GM12878 (cell line): ENCODE results near the gene TUB. TPM values are rescaled to one million over a fixed set of nuclear protein-coding genes. Genes with fewer than 3 reads are reported as not detected.

Source experiments
- ATAC-seq: fragments of 200-7000 bp; cut with Tn5 transposase; 3 replicates; pipeline ENCODE4 v1.9.1; 2020; ENCODE audit warnings: mild to moderate bottlenecking, moderate library complexity
- BruUV-seq: library from RNA; stranded (reverse); fragments of 400-500 nt; replicated peaks from 2 replicates; lab custom pipeline; 2021; lab: Mats Ljungman, UMichigan
- CTCF ChIA-PET: fragments of 300-600 bp; sonication (Branson Sonifier 250); formaldehyde crosslinking; extraction: SDS; loops from one replicate; lab custom pipeline; 2021; ENCODE audit warnings: inconsistent platforms; lab: Yijun Ruan, JAX
- POLR2A ChIA-PET: fragments of 350-600 bp; formaldehyde crosslinking; extraction: SDS; loops from one replicate; lab custom pipeline; 2021; ENCODE audit warnings: inconsistent platforms; lab: Charles Lee
- RAD21 ChIA-PET: fragments of 300-600 bp; sonication (Branson Sonifier 250); formaldehyde crosslinking; loops from one replicate; lab custom pipeline; 2023; ENCODE audit warnings: antibody characterized with exemption; ENCODE audit not compliant: unreplicated experiment; lab: Charles Lee
- SMC1A ChIA-PET: fragments of 300-600 bp; sonication (Branson Sonifier 250); formaldehyde crosslinking; loops from one replicate; lab custom pipeline; 2023; ENCODE audit not compliant: unreplicated experiment, uncharacterized antibody; lab: Charles Lee
- DNase-seq: peaks from one replicate; pipeline ENCODE4 v3.0.0-alpha.2; 2011; ENCODE audit warnings: low read depth, low spot score
- FAIRE-seq: peaks from 3 replicates; lab custom pipeline; 2011; peaks lifted over from hg19 to GRCh38; lab: Jason Lieb, UNC
- H2AFZ ChIP-seq: 2 replicates; pipeline ENCODE4 v1.6.0; 2011; ENCODE audit warnings: low read depth, low read length, control low read depth; ENCODE audit not compliant: control insufficient read depth
- H3K27ac ChIP-seq: 2 replicates; pipeline ENCODE4 v1.5.1; 2011; ENCODE audit warnings: control low read depth; ENCODE audit not compliant: control insufficient read depth, insufficient read depth
- H3K27me3 ChIP-seq, 2 experiments: replicated peaks in 1 of 2; 2 replicates each; pipeline versions ENCODE4 v1.6.0 to v1.6.1; 2011; ENCODE audit warnings: low read length in 1 of 2; ENCODE audit not compliant: control insufficient read depth in 2 of 2, insufficient read depth in 2 of 2
- H3K36me3 ChIP-seq, 2 experiments: 2 replicates each; pipeline ENCODE4 v1.5.1; 2011; ENCODE audit warnings: low read length in 1 of 2; ENCODE audit not compliant: control insufficient read depth in 2 of 2, insufficient read depth in 2 of 2
- H3K4me1 ChIP-seq: 2 replicates; pipeline ENCODE4 v1.6.1; 2011; ENCODE audit warnings: mild to moderate bottlenecking, low read length, moderate library complexity, mixed read lengths; ENCODE audit not compliant: control insufficient read depth, insufficient read depth
- H3K4me2 ChIP-seq: 2 replicates; pipeline ENCODE4 v1.6.0; 2011; ENCODE audit warnings: control low read depth; ENCODE audit not compliant: control insufficient read depth, insufficient read depth
- H3K4me3 ChIP-seq: fragments of 200-600 bp; sonication (generic); 2 replicates; pipeline ENCODE4 v1.5.1; 2016
- H3K79me2 ChIP-seq: 2 replicates; pipeline ENCODE4 v1.6.0; 2011; ENCODE audit warnings: low read length; ENCODE audit not compliant: control insufficient read depth, insufficient read depth
- H3K9ac ChIP-seq: 2 replicates; pipeline ENCODE4 v1.8.0; 2011; ENCODE audit warnings: low read length, control low read depth, mixed read lengths; ENCODE audit not compliant: control insufficient read depth, insufficient read depth
- H3K9me3 ChIP-seq: replicated peaks from 3 replicates; pipeline ENCODE4 v1.5.1; 2011; ENCODE audit warnings: mild to moderate bottlenecking, low read length; ENCODE audit not compliant: control insufficient read depth, insufficient read depth
- H4K20me1 ChIP-seq: 2 replicates; pipeline ENCODE4 v1.6.0; 2011; ENCODE audit not compliant: control insufficient read depth, insufficient read depth
- BHLHE40 ChIP-seq, 2 experiments: fragments of 450-650 bp in 1 of 2; IDR thresholded peaks; 2 replicates each; pipeline ENCODE4 v1.6.1; 2011 to 2017; ENCODE audit warnings: low read depth in 2 of 2, borderline replicate concordance in 1 of 2, improper control_type of control experiment in 1 of 2, low read length in 1 of 2, mild to moderate bottlenecking in 1 of 2
- BMI1 ChIP-seq: fragments of 450-650 bp; IDR thresholded peaks from 2 replicates; pipeline ENCODE4 v1.6.1; 2016; ENCODE audit warnings: mild to moderate bottlenecking, moderate library complexity, borderline replicate concordance
- CBFB ChIP-seq: IDR thresholded peaks from 2 replicates; pipeline ENCODE4 v1.6.1; 2016; ENCODE audit warnings: antibody characterized with exemption, low read depth
- CBX5 ChIP-seq: sonication (generic); IDR thresholded peaks from 2 replicates; pipeline ENCODE4 v1.6.1; 2016; ENCODE audit warnings: low read depth, moderate library complexity, mild to moderate bottlenecking, inconsistent platforms
- HCFC1 ChIP-seq: fragments of 150-350 bp; IDR thresholded peaks from 2 replicates; pipeline ENCODE4 v1.6.1; 2014; ENCODE audit warnings: low read length
- HDGF ChIP-seq: fragments of 450-650 bp; IDR thresholded peaks from 2 replicates; pipeline ENCODE4 v1.6.1; 2016; ENCODE audit warnings: antibody characterized with exemption
- WGBS: methylation state at CpG from one replicate; pipeline ENCODE4 v1.1.6; 2016; ENCODE audit warnings: low lambda C conversion rate; ENCODE audit not compliant: insufficient replicate concordance, insufficient coverage; ENCODE audit errors: missing lambda C conversion rate; 5-methylcytosine and 5-hydroxymethylcytosine counted together
- in situ Hi-C: fragments of 300-500 bp; cut with MboI; formaldehyde crosslinking; loops from 9 replicates; pipeline ENCODE4 v1.14.3; 2018; ENCODE audit warnings: mixed read lengths
- intact Hi-C: fragments of 100-400 bp; cut with micrococcal nuclease; formaldehyde crosslinking; loops from one replicate; pipeline ENCODE4 v1.14.2; 2022; ENCODE audit not compliant: unreplicated experiment
- polyA plus RNA-seq, 11 experiments: library from polyadenylated mRNA; depleted of rRNA in 4 of 11; unstranded in 6 of 11; stranded (reverse) in 5 of 11; fragments of >200 nt; fragmentation: Nextera tagmentation in 4 of 11; fragmentation: Illumina TruSeq in 1 of 11; extraction: Ambion mirVana in 4 of 11; extraction: Trizol in 1 of 11; gene quantifications; 1 replicate in 1 of 11; 2 replicates in 10 of 11; pipeline versions ENCODE4 v1.2.1 to v1.2.3, GENCODE V29; 2011 to 2016; ENCODE audit warnings: inconsistent platforms in 2 of 11, missing spikeins in 2 of 11, low read depth in 1 of 11
- total RNA-seq, 4 experiments: library from RNA; depleted of rRNA in 3 of 4; stranded (reverse); fragments of >200 nt in 3 of 4; fragmentation: Illumina TruSeq in 1 of 4; extraction: Trizol in 1 of 4; gene quantifications; 2 replicates each; pipeline versions ENCODE4 v1.2.1 to v1.2.3, GENCODE V29; 2013 to 2021
- TF ChIP-seq, protein P1 (sequence below): IDR thresholded peaks from 2 replicates; pipeline ENCODE4 v1.6.1; 2012; ENCODE audit warnings: improper control_type of control experiment, low read depth, low read length; ENCODE audit not compliant: insufficient replicate concordance
- TF ChIP-seq, protein P2 (sequence below): fragments of 450-650 bp; IDR thresholded peaks from 2 replicates; pipeline ENCODE4 v1.6.1; 2017; ENCODE audit warnings: borderline replicate concordance

TUB gene
- total and polyA plus RNA-seq, 10 of the 15 experiments (the other 5 are each of a cell fraction or from before 2014, with no cell fraction given) = 0.01 to 0.06 (median 0.03) TPM; not detected in 6

DNA sequence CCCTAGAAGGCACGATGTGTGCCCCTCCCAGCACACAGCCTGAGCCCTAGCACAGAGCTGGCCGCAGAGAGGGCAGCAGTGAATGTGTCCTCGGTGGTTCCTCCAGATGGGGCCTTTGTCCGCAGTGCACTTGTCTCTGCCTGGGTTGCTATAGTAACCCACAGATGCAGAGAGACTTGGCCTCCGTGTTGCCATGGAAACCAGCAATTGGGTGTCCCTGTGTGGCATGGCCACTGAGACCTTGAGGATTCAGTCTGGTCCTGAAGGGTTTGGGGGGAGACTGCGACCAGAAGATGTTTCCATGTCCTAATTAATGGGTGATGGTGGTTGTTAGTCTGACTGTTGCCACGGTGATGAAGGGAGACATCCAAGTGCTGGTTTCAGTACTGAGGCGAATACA lies 42.6 kb upstream of the TUB start:
- CTCF ChIA-PET = interaction anchor here (1.2 kb wide), 1 partner anchor 61 kb away, joined by 5 read pairs; no protein-coding TSS in a partner anchor
- BruUV-seq = no TSS peak
- Histone ChIP-seq H3K27ac (no peak overlapping the region), H3K27me3 (no peaks in the 10 kb centered on the region; a peak in 2 of 4 replicates), H4K20me1 (no peaks in the 10 kb centered on the region), H3K36me3 (no peaks in the 10 kb centered on the region), H3K9ac (no peak overlapping the region), H3K4me2 (no peak overlapping the region), H3K4me3 (no peak overlapping the region), H3K9me3 (no peaks in the 10 kb centered on the region), H3K79me2 (no peaks in the 10 kb centered on the region), H3K4me1 (no peaks in the 10 kb centered on the region), H2AFZ (no peak overlapping the region)
- POLR2A ChIA-PET = no interaction called here
- no peak for ATAC-seq
- RAD21 ChIA-PET = no interaction called here
- SMC1A ChIA-PET = interaction anchor here (1.0 to 1.1 kb wide), 2 partner anchors 13 to 61 kb away, joined by 3 read pairs; no protein-coding TSS in a partner anchor
- intact Hi-C loops = loop anchor here (10.0 kb wide), 1 partner anchor 166 kb away; no protein-coding TSS in a partner anchor
- DNase-seq = no peak
- in situ Hi-C loops = no loop called here
- FAIRE-seq = no peak
- WGBS = 10% methylated on average over 8 of the region's 8 CpGs
- TF ChIP-seq BMI1 (peak; percentile 56; the same call in 1 of the 2 replicates), CBFB (no peak)

DNA sequence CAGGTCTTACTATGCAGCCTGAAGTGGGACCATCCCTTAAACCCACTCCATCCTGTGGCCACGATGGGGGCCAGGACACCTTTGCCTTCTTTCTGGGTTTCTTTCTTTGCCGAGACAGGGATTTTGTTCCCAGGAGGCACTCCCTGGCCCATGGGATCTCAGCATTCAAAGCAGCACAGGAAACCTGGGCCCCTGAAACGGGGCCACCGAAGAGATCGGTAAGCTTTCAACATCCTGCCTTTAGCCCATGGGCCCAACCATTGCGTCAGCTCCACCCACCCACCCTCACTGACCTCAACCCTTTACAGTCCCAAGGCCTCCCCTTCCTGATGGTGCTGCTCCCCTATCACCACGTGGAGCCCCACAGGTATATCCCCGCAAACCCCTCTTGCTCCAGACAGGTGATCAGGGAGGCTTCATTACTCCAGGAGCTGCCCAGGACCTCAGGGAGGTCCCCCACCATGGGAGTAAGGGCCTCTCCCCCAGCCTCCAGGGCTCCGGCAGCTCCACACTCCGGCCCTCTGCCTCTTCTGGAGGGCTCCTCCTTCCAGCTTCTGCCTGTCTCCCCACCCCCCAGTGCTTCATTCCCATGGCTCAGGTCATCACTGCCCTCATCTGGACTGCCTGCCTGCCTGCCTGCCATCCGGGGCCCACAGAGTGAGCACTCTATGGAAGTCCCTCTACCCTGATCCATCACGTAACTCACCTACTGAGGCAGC lies 42.0 kb upstream of the TUB start:
- Histone ChIP-seq H3K27me3 (no peaks in the 10 kb centered on the region; a peak in 2 of 4 replicates), H3K4me1 (no peaks in the 10 kb centered on the region), H3K4me3 (no peak overlapping the region), H3K9me3 (no peaks in the 10 kb centered on the region), H3K27ac (no peak overlapping the region), H4K20me1 (no peaks in the 10 kb centered on the region), H3K9ac (no peak overlapping the region), H3K79me2 (no peaks in the 10 kb centered on the region), H3K4me2 (no peak overlapping the region), H3K36me3 (no peaks in the 10 kb centered on the region), H2AFZ (no peak overlapping the region)
- intact Hi-C loops = loop anchor here (10.0 kb wide), 1 partner anchor 166 kb away; no protein-coding TSS in a partner anchor
- no TSS peak for BruUV-seq
- ChIA-PET RAD21 (no interaction called here), CTCF (interaction anchor here (1.2 kb wide), 1 partner anchor 61 kb away, joined by 5 read pairs; no protein-coding TSS in a partner anchor), SMC1A (interaction anchor here (1.0 to 1.1 kb wide), 2 partner anchors 12 to 61 kb away, joined by 3 read pairs; no protein-coding TSS in a partner anchor), POLR2A (no interaction called here)
- DNase-seq = no peak
- WGBS = 39% methylated on average over 10 of the region's 12 CpGs
- FAIRE-seq = no peak
- no peak for ATAC-seq
- in situ Hi-C loops = no loop called here
- TF ChIP-seq HCFC1 = no peak
- TF ChIP-seq, protein P1, sequence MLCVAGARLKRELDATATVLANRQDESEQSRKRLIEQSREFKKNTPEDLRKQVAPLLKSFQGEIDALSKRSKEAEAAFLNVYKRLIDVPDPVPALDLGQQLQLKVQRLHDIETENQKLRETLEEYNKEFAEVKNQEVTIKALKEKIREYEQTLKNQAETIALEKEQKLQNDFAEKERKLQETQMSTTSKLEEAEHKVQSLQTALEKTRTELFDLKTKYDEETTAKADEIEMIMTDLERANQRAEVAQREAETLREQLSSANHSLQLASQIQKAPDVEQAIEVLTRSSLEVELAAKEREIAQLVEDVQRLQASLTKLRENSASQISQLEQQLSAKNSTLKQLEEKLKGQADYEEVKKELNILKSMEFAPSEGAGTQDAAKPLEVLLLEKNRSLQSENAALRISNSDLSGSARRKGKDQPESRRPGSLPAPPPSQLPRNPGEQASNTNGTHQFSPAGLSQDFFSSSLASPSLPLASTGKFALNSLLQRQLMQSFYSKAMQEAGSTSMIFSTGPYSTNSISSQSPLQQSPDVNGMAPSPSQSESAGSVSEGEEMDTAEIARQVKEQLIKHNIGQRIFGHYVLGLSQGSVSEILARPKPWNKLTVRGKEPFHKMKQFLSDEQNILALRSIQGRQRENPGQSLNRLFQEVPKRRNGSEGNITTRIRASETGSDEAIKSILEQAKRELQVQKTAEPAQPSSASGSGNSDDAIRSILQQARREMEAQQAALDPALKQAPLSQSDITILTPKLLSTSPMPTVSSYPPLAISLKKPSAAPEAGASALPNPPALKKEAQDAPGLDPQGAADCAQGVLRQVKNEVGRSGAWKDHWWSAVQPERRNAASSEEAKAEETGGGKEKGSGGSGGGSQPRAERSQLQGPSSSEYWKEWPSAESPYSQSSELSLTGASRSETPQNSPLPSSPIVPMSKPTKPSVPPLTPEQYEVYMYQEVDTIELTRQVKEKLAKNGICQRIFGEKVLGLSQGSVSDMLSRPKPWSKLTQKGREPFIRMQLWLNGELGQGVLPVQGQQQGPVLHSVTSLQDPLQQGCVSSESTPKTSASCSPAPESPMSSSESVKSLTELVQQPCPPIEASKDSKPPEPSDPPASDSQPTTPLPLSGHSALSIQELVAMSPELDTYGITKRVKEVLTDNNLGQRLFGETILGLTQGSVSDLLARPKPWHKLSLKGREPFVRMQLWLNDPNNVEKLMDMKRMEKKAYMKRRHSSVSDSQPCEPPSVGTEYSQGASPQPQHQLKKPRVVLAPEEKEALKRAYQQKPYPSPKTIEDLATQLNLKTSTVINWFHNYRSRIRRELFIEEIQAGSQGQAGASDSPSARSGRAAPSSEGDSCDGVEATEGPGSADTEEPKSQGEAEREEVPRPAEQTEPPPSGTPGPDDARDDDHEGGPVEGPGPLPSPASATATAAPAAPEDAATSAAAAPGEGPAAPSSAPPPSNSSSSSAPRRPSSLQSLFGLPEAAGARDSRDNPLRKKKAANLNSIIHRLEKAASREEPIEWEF = no peak
- TF ChIP-seq HDGF = no peak
- no peak for TF ChIP-seq CBX5
- TF ChIP-seq, protein P2, sequence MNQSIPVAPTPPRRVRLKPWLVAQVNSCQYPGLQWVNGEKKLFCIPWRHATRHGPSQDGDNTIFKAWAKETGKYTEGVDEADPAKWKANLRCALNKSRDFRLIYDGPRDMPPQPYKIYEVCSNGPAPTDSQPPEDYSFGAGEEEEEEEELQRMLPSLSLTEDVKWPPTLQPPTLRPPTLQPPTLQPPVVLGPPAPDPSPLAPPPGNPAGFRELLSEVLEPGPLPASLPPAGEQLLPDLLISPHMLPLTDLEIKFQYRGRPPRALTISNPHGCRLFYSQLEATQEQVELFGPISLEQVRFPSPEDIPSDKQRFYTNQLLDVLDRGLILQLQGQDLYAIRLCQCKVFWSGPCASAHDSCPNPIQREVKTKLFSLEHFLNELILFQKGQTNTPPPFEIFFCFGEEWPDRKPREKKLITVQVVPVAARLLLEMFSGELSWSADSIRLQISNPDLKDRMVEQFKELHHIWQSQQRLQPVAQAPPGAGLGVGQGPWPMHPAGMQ = no peak
- no peak for TF ChIP-seq BHLHE40 (IDR thresholded peaks at IDR 0.05; ENCODE audit: borderline replicate concordance in 1 of 2, low read depth in 2 of 2, low read length in 1 of 2)
